GM12878 (cell line): ENCODE measurements around the gene TMEM138. TPM values are rescaled to one million over a fixed set of nuclear protein-coding genes. Genes with fewer than 3 reads are reported as not detected.

Experiments
- ATAC-seq: fragments of 200-7000 bp; cut with Tn5 transposase; 3 replicates; pipeline ENCODE4 v1.9.1; 2020; ENCODE audit warnings: mild to moderate bottlenecking, moderate library complexity
- BruUV-seq: library from RNA; stranded (reverse); fragments of 400-500 nt; replicated peaks from 2 replicates; lab custom pipeline; 2021; lab: Mats Ljungman, UMichigan
- CTCF ChIA-PET: fragments of 300-600 bp; sonication (Branson Sonifier 250); formaldehyde crosslinking; extraction: SDS; loops from one replicate; lab custom pipeline; 2021; ENCODE audit warnings: inconsistent platforms; lab: Yijun Ruan, JAX
- POLR2A ChIA-PET: fragments of 350-600 bp; formaldehyde crosslinking; extraction: SDS; loops from one replicate; lab custom pipeline; 2021; ENCODE audit warnings: inconsistent platforms; lab: Charles Lee
- RAD21 ChIA-PET: fragments of 300-600 bp; sonication (Branson Sonifier 250); formaldehyde crosslinking; loops from one replicate; lab custom pipeline; 2023; ENCODE audit warnings: antibody characterized with exemption; ENCODE audit not compliant: unreplicated experiment; lab: Charles Lee
- SMC1A ChIA-PET: fragments of 300-600 bp; sonication (Branson Sonifier 250); formaldehyde crosslinking; loops from one replicate; lab custom pipeline; 2023; ENCODE audit not compliant: unreplicated experiment, uncharacterized antibody; lab: Charles Lee
- DNase-seq: peaks from one replicate; pipeline ENCODE4 v3.0.0-alpha.2; 2011; ENCODE audit warnings: low read depth, low spot score
- FAIRE-seq: peaks from 3 replicates; lab custom pipeline; 2011; peaks lifted over from hg19 to GRCh38; lab: Jason Lieb, UNC
- H2AFZ ChIP-seq: 2 replicates; pipeline ENCODE4 v1.6.0; 2011; ENCODE audit warnings: low read depth, low read length, control low read depth; ENCODE audit not compliant: control insufficient read depth
- H3K27ac ChIP-seq: 2 replicates; pipeline ENCODE4 v1.5.1; 2011; ENCODE audit warnings: control low read depth; ENCODE audit not compliant: control insufficient read depth, insufficient read depth
- H3K27me3 ChIP-seq, 2 experiments: replicated peaks in 1 of 2; 2 replicates each; pipeline versions ENCODE4 v1.6.0 to v1.6.1; 2011; ENCODE audit warnings: low read length in 1 of 2; ENCODE audit not compliant: control insufficient read depth in 2 of 2, insufficient read depth in 2 of 2
- H3K36me3 ChIP-seq, 2 experiments: 2 replicates each; pipeline ENCODE4 v1.5.1; 2011; ENCODE audit warnings: low read length in 1 of 2; ENCODE audit not compliant: control insufficient read depth in 2 of 2, insufficient read depth in 2 of 2
- H3K4me1 ChIP-seq: 2 replicates; pipeline ENCODE4 v1.6.1; 2011; ENCODE audit warnings: mild to moderate bottlenecking, low read length, moderate library complexity, mixed read lengths; ENCODE audit not compliant: control insufficient read depth, insufficient read depth
- H3K4me2 ChIP-seq: 2 replicates; pipeline ENCODE4 v1.6.0; 2011; ENCODE audit warnings: control low read depth; ENCODE audit not compliant: control insufficient read depth, insufficient read depth
- H3K4me3 ChIP-seq: fragments of 200-600 bp; sonication (generic); 2 replicates; pipeline ENCODE4 v1.5.1; 2016
- H3K79me2 ChIP-seq: 2 replicates; pipeline ENCODE4 v1.6.0; 2011; ENCODE audit warnings: low read length; ENCODE audit not compliant: control insufficient read depth, insufficient read depth
- H3K9ac ChIP-seq: 2 replicates; pipeline ENCODE4 v1.8.0; 2011; ENCODE audit warnings: low read length, control low read depth, mixed read lengths; ENCODE audit not compliant: control insufficient read depth, insufficient read depth
- H3K9me3 ChIP-seq: replicated peaks from 3 replicates; pipeline ENCODE4 v1.5.1; 2011; ENCODE audit warnings: mild to moderate bottlenecking, low read length; ENCODE audit not compliant: control insufficient read depth, insufficient read depth
- H4K20me1 ChIP-seq: 2 replicates; pipeline ENCODE4 v1.6.0; 2011; ENCODE audit not compliant: control insufficient read depth, insufficient read depth
- ATF3 ChIP-seq: IDR thresholded peaks from 2 replicates; pipeline ENCODE4 v1.6.1; 2011; ENCODE audit warnings: low read depth, mild to moderate bottlenecking, low read length, moderate library complexity, borderline replicate concordance; ENCODE audit errors: extremely low read depth
- ATF7 ChIP-seq: fragments of 450-650 bp; IDR thresholded peaks from 2 replicates; pipeline ENCODE4 v1.6.1; 2016; ENCODE audit warnings: low read depth, mild to moderate bottlenecking
- BRCA1 ChIP-seq: IDR thresholded peaks from 2 replicates; pipeline ENCODE4 v1.6.1; 2011; ENCODE audit warnings: low read depth, low read length, improper control_type of control experiment
- EED ChIP-seq: sonication (generic); IDR thresholded peaks from 2 replicates; pipeline ENCODE4 v1.6.1; 2016; ENCODE audit warnings: antibody characterized with exemption, low read depth
- KDM1A ChIP-seq: fragments of 200-600 bp; sonication (generic); IDR thresholded peaks from 2 replicates; pipeline ENCODE4 v1.6.1; 2016; ENCODE audit warnings: borderline replicate concordance
- POLR2AphosphoS5 ChIP-seq: IDR thresholded peaks from 2 replicates; pipeline ENCODE4 v1.6.1; 2011; ENCODE audit warnings: mild to moderate bottlenecking, low read length, inconsistent platforms
- SREBF2 ChIP-seq: IDR thresholded peaks from 2 replicates; pipeline ENCODE4 v1.6.1; 2012; ENCODE audit warnings: mild to moderate bottlenecking, low read length
- TCF12 ChIP-seq: IDR thresholded peaks from 2 replicates; pipeline ENCODE4 v1.6.1; 2011; ENCODE audit warnings: low read depth, mild to moderate bottlenecking, low read length
- USF1 ChIP-seq: IDR thresholded peaks from 2 replicates; pipeline ENCODE4 v1.6.1; 2011; ENCODE audit warnings: borderline replicate concordance, low read depth, mild to moderate bottlenecking, moderate library complexity, mixed read lengths, low read length; ENCODE audit not compliant: insufficient read depth; ENCODE audit errors: extremely low read length
- WGBS: methylation state at CpG from one replicate; pipeline ENCODE4 v1.1.6; 2016; ENCODE audit warnings: low lambda C conversion rate; ENCODE audit not compliant: insufficient replicate concordance, insufficient coverage; ENCODE audit errors: missing lambda C conversion rate; 5-methylcytosine and 5-hydroxymethylcytosine counted together
- in situ Hi-C: fragments of 300-500 bp; cut with MboI; formaldehyde crosslinking; loops from 9 replicates; pipeline ENCODE4 v1.14.3; 2018; ENCODE audit warnings: mixed read lengths
- intact Hi-C: fragments of 100-400 bp; cut with micrococcal nuclease; formaldehyde crosslinking; loops from one replicate; pipeline ENCODE4 v1.14.2; 2022; ENCODE audit not compliant: unreplicated experiment
- polyA plus RNA-seq, 11 experiments: library from polyadenylated mRNA; depleted of rRNA in 4 of 11; unstranded in 6 of 11; stranded (reverse) in 5 of 11; fragments of >200 nt; fragmentation: Nextera tagmentation in 4 of 11; fragmentation: Illumina TruSeq in 1 of 11; extraction: Ambion mirVana in 4 of 11; extraction: Trizol in 1 of 11; gene quantifications; 1 replicate in 1 of 11; 2 replicates in 10 of 11; pipeline versions ENCODE4 v1.2.1 to v1.2.3, GENCODE V29; 2011 to 2016; ENCODE audit warnings: inconsistent platforms in 2 of 11, missing spikeins in 2 of 11, low read depth in 1 of 11
- total RNA-seq, 4 experiments: library from RNA; depleted of rRNA in 3 of 4; stranded (reverse); fragments of >200 nt in 3 of 4; fragmentation: Illumina TruSeq in 1 of 4; extraction: Trizol in 1 of 4; gene quantifications; 2 replicates each; pipeline versions ENCODE4 v1.2.1 to v1.2.3, GENCODE V29; 2013 to 2021

TMEM138 gene
- total and polyA plus RNA-seq, 10 of the 15 experiments (the other 5 are each of a cell fraction or from before 2014, with no cell fraction given) = 28.5 to 116 (median 73.4) TPM

- ChIA-PET POLR2A (no interaction called here), RAD21 (interaction anchor here (1.5 kb wide), 1 partner anchor 78 kb away, joined by 3 read pairs; no protein-coding TSS in a partner anchor), CTCF (interaction anchor here (0.6 to 1.0 kb wide), 3 partner anchors 22 to 30 kb away, joined by 3 read pairs; no protein-coding TSS in a partner anchor), SMC1A (interaction anchor here (0.6 kb wide), 1 partner anchor 77 kb away, joined by 4 read pairs; no protein-coding TSS in a partner anchor)
- Histone ChIP-seq H3K4me3 (no peak overlapping the region), H2AFZ (no peak overlapping the region), H3K9ac (no peak overlapping the region), H3K27me3 (no peaks in the 10 kb centered on the region), H3K79me2 (no peaks in the 10 kb centered on the region), H3K27ac (no peak overlapping the region), H3K4me1 (no peaks in the 10 kb centered on the region), H3K4me2 (no peak overlapping the region), H3K36me3 (peaks cover 23 to 57% of the 10 kb centered on the region in 2 experiments), H3K9me3 (no peaks in the 10 kb centered on the region), H4K20me1 (no peaks in the 10 kb centered on the region; the same call in 1 of the 2 replicates)
- DNase-seq (no peak), FAIRE-seq (no peak), ATAC-seq (no peak)
- in situ Hi-C loops = no loop called here
- BruUV-seq = no TSS peak
- intact Hi-C loops = no loop called here
- 94% methylated on average over 3 of the region's 3 CpGs for WGBS
- TF ChIP-seq TCF12 = no peak
- TF ChIP-seq POLR2AphosphoS5 = no peak
- TF ChIP-seq ATF7 = no peak
- no peak for TF ChIP-seq KDM1A
- TF ChIP-seq EED = no peak
- TF ChIP-seq SREBF2 = no peak
- TF ChIP-seq ATF3 = no peak
- TF ChIP-seq BRCA1 = no peak
- no peak for TF ChIP-seq USF1
Measured at GRCh38 chr11:61413496-61413895, 51.3 kb downstream of the TMEM138 start.
